Inflammatory macrophage (primary cell): ENCODE measurements around the gene PCGF3.

ENCODE experiments used
- DNase-seq, 2 donors: peaks; one replicate each; pipeline ENCODE4 v3.0.0-alpha.2; 2020 to 2022

Gene PCGF3

DNA sequence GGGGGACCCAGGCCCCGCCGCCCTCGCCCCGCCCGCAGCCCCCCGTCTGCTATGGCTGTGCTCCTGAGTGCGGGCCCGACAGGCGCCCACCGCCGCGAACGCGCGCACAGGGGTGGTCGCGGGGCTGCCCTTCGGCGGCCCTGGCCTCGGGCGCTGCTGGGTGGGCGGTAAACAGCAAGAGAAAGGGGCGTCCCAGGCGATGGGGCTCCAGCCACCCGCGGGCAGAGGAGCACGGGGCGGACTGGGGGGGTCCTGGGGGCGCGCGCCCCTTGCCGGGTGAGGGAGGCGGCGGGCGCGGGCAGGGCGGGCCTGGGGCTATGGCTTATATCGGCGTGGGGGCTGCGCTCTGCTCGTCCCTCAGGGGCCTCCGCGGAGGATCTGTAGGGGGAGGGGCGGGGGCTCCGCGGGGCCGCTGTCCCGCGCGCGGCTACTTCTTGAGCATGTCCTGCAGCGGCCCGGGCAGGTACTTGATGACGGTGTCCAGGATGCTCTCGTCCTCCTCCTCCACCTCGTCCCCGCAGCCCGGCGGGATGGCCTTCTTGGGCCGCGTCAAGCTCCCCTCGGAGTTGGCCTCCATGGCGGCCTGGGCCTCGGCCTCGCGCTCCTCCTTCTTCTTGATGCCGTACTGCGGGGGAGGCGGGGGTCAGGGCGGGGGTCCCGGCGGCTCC, 80.6 kb downstream of the PCGF3 start:
- DNase-seq: no peak

DNA sequence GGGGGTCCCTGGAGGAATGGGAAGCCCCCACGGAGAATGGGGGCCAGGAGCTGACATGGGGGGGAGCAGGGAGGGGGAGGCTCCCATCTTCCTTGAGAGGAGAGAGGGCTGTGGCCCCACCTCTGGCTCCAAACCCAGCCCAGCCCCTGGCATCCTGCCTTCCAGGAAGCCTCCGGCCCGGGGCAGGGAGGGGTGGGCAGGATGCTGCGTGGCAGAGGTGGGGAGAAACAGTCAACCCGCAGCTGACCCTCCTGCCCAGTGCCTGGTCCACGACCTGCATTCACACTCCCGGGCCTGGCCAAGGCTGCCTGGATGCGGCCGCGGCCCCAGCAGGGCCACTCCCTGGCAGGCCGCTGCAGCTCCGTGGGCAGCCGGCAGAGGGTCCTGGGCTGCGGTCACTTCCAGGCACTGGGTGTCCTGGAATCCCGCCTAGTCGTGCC, 81.2 kb downstream of the PCGF3 start:
- DNase-seq: no peak

DNA sequence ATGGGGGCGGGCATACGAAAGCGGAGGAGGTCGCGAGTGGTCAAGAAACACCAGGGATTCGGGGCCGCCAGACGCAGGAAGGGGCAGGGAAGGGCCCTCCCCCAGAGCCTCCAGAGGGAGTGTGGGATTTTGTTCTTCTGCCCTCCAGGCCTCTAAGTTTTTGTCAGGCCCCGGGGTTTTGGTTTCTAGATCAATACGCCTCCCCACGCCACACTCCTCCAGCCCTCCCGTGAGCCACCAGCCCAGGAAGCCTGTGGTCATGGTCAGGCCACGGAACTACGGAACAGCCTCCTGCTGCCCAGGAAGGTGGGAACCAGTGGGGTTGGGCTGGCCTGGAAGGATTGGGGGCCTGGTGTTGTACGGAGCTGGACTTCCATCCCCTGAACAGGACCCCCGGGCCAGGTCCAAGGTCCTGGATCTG, 81.9 kb downstream of the PCGF3 start:
- no peak for DNase-seq

DNA sequence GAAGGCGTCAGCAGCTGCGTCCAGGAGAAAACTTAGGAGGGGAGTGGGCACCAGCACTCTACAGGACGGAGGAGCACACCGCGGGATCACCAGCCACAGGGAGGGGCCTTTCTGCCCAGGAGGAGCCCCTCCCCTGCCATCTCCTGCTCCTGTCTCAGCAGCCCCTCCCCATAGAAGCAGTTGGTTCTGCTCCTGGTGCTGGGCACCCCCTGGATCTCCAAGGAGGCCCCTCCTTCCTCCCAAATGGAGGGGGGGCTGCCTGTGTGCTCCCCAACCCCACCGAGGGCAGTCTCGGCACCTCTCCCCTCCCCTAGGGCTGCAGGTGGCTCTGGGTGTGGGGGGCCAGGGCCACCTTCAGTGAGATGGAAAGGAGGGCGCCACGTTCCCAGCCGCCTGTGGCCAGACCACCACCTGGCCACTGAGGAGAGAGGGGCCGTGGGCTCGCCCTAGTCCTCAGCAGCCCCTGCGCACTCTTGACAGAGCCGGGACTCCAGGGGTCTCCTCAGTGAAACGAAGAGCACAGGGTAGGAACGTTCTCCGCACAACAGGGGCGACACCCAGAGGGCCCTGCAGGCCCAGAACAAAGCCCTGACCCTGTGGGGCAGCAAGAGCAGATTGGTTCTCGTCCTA, 82.5 kb downstream of the PCGF3 start:
- DNase-seq: no peak

DNA sequence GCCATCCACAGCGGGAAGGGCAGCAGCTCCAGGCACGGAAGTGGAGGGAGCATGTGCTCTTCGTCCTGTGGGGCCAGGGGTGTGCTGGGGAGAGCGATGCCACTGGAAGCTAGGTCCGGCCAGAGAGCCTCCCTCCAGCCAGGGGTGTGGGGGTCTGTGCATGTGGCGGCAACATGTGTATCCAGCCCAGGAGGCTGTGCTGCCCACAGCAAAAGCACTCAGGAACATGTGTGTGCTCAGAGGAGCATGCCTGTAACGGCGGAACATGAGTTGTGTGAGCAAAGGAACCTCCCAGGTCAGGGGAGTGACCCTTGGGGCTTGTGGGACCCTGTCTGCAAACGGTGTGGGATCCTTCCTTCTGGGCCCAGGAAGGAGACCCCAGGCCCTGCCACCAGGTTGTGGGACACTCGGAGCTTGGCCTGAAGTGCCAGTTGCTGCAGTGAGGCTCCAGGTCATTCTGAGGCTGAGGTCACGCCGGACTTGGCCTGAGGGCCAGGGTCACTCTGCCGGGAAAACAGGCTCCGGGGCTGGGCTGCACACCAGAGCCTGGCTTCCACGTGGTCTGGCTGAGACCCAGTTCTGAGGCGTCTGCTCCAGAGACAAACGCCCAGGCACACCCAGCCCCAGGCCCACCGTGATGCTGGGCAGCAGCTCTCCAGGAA, 83.1 kb downstream of the PCGF3 start:
- DNase-seq: no peak

DNA sequence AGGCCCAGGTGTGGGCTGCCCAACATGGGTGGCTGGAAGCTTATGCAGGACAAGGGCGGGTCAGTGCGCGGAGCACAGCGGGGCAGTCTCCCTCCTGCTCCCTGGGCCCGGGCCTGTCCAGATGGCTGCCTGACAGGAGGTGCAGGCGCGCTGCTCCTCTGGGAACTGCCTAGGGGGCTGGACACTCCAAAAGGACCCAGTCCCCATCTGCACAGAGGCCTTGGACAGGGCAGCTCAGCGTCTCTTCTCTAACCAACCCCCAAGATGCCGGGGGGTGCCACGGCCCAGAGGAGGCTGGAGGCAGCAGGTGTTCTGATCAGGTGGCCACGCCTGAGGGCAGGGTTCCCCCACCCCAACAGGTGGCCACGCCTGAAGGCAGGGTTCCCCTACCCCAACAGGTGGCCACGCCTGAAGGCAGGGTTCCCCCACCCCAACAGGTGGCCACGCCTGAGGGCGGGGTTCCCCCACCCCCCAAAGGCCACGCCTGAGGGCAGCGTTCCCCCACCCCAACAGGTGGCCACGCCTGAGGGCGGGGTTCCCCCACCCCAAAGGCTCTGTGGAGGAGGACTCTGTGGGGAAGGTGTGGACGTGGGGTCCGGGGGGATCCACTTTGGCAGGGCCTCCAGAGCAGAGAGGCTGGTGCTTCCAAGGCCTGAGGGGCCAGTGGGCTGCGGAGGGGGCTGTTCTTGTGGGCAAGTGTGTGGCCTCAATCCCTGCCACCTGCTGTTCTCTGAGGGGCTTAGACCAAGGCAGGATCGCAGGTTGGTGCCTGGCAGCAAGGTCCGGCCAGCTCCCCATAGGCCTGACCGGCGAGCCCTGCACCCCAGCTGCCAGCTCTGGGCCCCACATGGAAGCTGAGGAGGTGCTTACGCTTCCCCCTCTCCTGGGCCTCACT, 84.2 kb downstream of the PCGF3 start:
- DNase-seq: no peak

DNA sequence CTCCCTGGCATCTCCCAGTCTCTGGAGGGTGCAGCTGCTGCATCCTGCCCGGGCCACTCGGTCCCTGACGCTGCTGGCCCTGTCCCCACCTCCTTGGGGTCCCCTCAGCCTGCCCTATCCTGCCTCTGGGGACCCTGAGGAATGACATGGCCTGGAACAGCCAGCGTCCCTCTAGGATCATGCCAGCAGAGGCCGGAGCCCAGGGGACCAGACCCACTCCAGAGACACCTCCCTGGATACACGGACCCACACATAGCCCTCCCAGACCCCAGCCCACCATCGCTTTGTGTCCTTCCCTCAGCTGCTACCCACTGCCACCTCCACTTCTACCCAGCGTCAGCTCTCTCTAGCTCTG, 84.8 kb downstream of the PCGF3 start:
- DNase-seq: no peak

DNA sequence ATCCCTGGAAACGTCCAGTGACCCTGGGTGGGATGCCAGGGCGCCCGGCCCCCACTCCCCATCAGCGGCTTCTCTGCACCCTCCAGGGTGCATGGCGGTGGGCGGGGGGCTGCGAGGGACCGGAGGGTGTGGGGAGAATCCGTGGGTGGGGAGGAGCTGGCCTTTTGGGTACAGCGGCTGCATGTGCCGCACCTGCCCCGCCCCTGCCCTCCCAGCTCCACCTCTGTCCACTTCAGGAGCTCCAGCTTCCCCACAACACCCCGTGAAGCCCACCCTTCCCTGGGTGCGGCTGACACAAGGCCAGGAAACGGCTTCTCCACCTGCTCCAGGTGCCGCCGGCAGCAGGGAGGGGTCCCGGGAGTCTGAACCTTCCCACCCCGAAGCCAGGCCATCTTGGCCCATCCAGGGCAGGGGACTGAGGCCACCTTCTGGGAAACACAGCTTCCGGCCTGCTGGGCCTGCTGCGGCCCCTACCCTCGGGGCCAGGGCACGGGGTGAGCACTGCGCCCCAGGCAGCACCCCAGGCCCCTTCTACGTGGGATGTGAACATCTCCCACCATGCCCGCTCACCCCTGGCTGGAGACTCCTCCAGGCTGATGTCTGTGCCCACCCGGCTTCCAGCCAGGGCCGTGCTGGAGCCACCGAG, 85.7 kb downstream of the PCGF3 start:
- DNase-seq: no peak

DNA sequence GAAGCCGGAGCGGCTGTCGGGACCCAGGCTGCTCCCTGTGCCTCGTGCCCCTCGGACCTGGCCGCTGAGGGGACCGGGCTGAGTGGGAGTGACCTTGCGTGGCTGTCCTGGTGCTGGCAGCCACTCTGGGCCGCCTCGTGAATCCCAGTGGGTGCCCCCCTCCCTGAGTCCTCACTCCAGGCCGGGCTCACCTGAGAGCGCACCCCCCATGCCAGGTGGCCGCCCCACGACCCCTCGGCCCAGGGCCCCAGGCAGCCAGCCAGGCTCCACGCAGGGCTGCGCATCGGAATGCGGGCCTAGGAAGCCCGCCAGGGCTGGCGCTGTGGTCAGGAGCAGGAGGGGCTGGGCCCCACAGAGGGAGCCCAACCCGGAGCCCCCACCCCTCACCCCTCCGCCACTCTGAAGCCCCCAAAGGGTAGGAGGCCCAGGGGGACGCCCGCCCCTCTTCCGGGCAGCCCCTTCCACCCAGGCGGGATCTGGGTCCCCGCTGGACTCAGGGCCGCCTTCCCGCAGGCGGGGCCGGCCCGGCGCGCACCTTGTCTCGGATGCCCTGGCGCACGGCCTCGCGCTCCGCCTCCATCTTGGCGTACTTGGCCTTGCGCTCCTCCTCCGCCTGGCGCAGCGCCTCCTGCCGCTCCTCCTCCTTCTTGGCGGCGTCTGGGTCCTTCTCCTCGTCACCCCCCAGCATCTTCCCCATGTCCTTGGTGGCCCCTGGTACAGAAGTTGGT, 86.4 kb downstream of the PCGF3 start:
- no peak for DNase-seq

DNA sequence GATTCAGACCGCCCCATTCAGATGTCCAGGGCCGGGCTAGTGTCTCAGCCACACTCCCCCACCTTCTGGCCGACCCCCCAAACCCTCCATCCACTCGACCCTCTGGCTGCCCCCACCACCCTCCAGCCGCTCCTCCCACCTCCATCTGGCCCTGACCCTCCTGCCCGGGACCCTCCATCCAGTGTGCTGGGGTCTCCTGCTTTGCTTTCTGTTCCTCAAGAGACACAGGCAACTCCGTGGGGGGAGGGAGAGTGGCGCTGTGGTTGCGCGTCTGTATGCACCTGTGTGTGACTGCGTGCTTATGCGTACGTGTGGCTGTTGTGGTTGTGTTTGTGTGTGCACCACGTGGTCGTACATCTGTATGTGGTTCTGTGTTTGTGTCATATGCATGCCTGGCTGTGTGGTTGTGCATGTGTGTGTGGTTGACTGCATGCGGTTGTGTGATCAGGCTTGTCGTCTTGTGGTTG, 87.0 kb downstream of the PCGF3 start:
- DNase-seq: no peak

DNA sequence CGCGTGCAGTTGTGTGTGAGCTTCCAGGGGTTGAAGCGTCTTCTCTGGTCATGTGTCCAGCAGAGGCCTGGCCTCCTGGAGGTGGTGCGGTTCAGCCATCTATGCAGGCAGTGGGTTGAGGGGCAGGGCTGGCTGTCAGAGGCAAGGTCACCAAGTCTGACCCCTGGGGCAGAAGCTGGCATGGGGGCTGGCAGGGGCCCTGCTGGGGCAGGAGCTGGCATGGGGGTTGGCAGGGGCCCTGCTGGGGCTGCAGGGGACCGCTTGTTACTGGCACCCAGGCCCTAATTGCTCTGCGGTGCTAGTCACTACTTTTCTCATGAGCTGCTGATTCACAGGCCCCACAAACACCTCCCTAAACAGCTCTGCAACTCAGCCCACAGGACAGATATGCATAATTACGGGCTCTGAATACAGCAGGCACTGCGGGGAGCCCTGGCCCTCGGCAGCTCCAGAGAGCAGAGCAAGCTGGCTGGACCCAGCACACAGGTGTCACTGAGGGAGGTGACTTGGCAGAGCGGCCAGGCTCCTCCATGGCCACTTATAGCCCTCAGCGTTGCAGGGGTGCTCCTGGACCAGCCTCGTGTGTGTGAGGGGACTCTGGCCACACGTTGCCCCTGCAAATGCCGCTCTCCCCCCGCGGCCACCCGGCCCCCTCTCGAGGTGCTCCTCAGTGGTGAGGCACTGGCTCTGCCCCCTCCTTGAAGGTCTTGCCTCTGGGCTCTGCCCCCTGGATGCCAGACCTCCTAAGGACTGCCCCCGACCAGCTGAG, 87.6 kb downstream of the PCGF3 start:
- no peak for DNase-seq

DNA sequence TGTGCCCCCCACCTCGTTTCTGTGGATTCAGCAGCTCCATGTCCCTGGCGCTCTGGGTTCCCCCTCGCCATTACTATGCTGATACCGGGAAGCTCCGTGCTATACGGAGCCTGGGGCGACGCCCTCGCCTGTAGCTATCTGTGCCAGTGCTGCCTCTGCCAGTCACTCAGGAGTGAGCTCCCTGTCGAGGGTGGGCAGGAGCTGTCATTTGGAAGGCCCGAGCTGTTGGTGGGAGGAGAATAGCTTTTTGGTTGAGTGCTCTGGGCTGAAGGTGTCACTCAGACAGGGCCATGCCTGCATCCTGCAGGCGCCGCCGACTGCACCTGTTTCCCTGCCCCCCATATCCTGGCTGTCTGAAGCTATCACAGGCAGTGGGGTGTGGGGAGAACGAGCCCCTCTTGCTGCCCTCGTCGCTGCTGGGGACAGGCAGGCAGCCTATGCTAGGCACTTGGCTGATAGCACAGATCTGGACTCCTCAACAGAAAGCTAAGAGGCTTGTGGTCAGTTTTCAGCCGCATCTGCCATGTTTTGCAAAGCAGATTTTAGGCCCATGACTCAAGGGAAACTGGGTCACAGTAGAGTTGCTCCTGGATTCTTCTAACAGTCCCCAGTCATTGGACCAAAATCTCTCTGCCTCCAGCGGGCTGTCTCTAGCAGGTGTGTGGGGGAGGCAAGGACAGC, 88.4 kb downstream of the PCGF3 start:
- no peak for DNase-seq

DNA sequence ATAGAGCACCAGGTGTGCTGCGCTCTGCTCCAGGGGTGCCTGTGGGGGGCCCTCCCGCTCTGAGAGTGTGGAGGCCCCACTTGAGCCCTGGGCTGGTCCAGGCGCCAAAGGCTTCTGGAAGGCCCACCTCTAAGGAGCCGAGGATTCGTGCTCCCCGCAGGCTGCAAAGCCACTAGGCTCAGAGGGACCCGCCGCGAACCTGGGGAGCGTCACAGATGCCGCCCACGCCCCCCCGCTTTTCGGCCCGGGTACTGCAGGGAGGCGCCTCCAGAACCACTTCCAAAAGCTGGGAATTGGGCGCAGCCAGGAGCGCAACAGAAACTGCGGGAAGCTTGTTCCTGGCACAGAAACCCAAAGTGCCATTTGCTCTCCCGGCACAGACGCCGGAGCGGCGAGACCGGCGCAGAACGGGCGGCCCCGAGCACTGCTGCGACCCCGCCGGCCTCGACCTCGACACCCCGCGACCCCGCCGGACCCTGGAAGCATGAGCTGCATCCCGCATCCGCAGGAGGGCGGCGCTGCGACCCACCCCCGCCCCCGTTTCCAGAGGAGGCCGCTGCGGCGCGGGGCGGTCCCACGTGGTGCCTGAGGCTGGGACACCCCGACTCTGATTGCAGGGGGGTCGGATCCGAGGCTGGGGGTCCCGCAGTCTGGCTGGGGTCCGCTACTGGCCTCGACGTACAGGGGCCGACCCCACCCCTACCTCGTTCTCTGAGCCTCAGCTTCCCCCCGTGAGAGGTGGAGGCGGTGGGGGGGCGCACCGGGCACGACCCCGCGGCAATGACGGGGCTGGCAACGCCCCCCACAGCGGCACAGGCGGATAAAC, 89.5 kb downstream of the PCGF3 start:
- DNase-seq: no peak

DNA sequence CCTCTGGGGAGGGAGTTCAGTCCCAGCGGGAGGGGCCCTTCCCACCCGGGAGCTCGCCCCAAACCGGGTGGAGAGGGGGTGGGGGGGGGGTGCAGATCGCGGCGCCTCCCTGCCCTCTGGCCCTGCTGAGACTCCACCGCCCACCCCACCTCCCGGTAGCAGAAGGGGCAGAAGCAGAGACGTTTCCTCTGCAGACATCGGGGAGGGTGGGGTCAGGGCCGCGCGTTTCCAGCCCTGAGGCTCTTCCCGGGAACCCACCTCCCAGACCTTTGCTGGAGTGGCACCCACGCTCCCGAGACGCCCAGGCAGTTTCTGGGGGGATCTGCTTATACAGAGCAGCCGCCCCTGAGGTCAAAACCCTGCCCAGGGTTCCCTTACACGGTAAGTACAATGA, 90.1 kb downstream of the PCGF3 start:
- no peak for DNase-seq

DNA sequence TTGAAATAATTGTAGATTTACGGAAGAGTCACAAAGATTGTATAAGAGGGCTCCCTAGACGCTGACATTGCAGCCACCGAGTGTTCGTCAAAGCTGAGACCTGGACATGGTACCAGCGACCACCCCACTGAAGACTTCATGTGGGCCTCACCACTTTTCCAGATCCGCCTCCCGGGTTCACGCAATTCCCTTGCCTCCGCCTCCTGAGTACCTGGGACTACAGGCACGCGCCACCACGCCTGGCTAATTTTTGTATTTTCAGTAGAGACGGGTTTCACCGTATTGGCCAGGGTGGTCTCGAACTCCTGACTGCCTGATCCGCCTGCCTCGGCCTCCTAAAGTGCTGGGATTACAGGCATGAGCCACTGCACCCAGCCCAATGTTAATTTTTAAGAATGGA, 90.6 kb downstream of the PCGF3 start:
- DNase-seq: no peak

DNA sequence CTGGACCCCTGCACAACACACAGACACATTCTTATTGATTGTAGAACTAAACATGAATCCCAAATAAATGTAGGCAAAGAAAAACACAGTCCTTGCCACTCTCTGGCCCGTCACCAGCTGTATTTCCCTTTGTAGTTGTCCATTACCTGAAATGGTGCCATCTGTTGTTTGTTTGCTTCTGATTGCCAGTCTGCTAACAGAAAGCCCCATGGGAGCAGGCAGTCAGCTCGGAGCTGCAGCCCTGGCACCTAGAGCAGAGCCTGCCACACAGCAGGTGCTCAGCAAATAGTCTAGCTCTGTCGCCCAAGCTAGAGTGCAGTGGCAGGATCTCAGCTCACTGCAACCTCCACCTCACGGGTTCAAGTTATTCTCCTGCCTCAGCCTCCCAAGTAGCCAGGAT, 91.4 kb downstream of the PCGF3 start:
- DNase-seq: no peak

DNA sequence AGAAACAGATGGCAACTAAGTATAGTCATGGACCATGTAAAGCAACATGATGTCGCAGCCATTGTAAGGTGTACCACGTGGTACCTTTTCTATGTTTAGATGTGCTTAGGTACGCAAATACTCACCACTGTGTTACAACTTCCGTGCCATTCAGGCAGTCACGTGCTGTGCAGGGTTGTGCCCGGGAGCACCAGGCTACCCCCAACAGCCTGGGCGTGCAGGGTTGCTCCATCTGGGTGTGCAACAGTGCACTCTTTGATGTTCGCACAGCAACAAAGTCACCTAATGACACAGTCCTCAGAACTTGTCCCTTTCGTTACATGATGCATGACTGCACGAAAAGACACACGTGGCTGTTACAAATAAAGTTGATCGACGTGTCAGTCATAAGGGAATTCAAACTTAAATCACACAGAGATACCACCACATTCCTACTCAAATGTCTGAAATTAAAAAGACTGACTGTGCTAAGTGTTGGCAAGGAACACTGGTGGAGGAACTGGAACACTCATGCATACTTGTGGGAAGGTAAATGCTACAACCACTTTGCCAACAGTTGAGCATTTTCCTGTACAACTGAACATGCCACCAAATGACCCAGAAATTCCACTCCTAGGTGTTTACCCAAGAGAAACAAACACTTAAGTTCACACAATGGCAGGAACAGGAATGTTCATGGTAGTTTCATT, 95.9 kb downstream of the PCGF3 start:
- DNase-seq: no peak

DNA sequence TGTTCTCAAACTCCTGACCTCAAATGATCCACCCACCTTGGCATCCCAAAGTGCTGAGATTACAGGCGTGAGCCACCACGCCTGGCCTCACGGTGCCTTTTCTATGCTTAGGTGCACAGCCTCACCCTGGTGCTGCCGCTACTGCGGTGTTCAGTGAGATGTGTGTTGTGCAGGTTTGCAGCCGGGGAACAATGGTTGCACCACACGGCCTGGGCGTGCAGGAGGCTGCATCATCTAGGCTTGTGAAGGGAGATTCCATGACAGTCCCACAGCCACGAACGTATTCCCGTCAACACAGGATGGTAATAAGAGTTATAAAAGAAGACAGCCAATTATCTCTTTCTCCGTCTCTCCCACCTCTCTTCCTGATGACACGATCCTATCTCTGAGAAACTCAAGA, 98.3 kb downstream of the PCGF3 start:
- no peak for DNase-seq

DNA sequence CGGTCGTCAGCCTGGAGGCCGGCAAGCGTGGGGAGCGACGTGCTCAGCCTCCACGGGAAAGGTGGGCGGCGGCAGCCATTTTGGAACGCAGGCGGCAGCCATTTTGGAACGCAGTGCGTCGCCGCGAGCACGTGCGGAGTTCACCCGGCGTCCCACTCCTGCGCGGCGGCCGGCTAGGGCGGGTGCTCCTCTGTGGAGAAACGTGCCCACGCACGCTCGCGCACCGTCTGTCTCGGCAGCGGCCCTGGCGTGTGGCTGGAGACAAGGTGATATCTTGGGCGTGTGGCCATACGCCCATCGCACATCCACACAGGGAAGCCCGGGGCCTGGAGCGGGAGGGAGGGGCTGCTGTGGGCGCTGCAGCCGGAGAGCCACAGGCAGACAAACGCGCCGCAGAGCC, 99.2 kb downstream of the PCGF3 start:
- DNase-seq: no peak
